OCI-LY3 (cell line): ENCODE results near the gene GON4L.
"Not testable (repeated sequence)": the region's sequence is repeated elsewhere in the genome, so short reads cannot be mapped to it uniquely, and the experiment has no call there.

Experiments used
- CTCF ChIP-seq: fragments of 200-600, 300-600 bp; sonication (generic); IDR thresholded peaks from 2 replicates; pipeline ENCODE4 v1.5.1; 2014; ENCODE audit warnings: antibody characterized with exemption, low read length, low read depth
- EZH2phosphoT487 ChIP-seq: fragments of 200-600 bp; shearing (Covaris generic); IDR thresholded peaks from 2 replicates; pipeline ENCODE4 v1.6.1; 2018; ENCODE audit warnings: antibody characterized with exemption, mixed run types, low read depth

GRCh38 chr1:155701675-155702074 is 155.3 kb downstream of the GON4L start:
- not testable (repeated sequence) for TF ChIP-seq CTCF, EZH2phosphoT487
